ENCODE results near the gene DSC3.

Gene DSC3

DNA sequence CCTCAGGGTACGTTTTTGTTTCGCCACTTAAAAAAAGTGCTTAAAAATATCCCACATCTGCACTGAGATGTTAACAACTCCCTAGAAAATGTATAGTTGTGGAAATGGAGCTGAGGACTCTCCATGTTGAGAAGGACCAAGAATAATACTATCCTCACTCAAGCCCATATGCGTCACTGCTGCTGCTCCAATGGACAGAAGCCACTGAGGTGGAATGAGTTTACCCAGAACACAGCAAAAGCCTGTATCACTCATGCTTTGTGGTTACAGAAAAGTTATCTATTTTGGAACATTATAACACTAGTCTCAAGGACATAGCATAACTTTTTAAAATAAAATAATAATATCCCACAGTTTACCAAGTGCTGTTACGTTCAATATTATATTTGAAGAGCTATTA, 31.9 kb downstream of the DSC3 start:
- Histone ChIP-seq H3K36me3 (ENCODE audit: control insufficient read depth, insufficient read depth, low read length) (no peaks in the 10 kb centered on the region), H3K27ac (ENCODE audit: insufficient read depth, low read depth, low read length, poor library complexity, severe bottlenecking) (no peak overlapping the region)
- WGBS, 2 experiments = 98% methylated on average over 3 of the region's 4 CpGs; no CpG with 5 or more reads in 1 of the 2 experiments

GRCh38 chr18:30999887-31000628, 42.5 kb downstream of the DSC3 start:
- Histone ChIP-seq H3K9me3 (ENCODE audit: control insufficient read depth, low read length) (no peaks in the 10 kb centered on the region), H3K27me3 (ENCODE audit: control insufficient read depth, insufficient read depth, low read length, poor library complexity, severe bottlenecking) (no peaks in the 10 kb centered on the region), H3K4me1 (ENCODE audit: control insufficient read depth, insufficient read depth, low read length) (no peaks in the 10 kb centered on the region), H3K27ac (ENCODE audit: insufficient read depth, low read depth, low read length, poor library complexity, severe bottlenecking) (no peak overlapping the region), H3K4me3 (ENCODE audit: insufficient read depth, low read depth, low read length) (no peak overlapping the region), H3K36me3 (ENCODE audit: control insufficient read depth, insufficient read depth, low read length) (no peaks in the 10 kb centered on the region)
- 64 to 66% methylated on average over 8 of the region's 8 CpGs for WGBS, 2 experiments

More for the DNA sequence above, 31.9 kb downstream of the DSC3 start:
- Histone ChIP-seq H3K27me3 (ENCODE audit: control insufficient read depth, insufficient read depth, low read length, poor library complexity, severe bottlenecking) (no peaks in the 10 kb centered on the region), H3K4me1 (ENCODE audit: control insufficient read depth, insufficient read depth, low read length) (no peaks in the 10 kb centered on the region), H3K4me3 (ENCODE audit: insufficient read depth, low read depth, low read length) (no peak overlapping the region), H3K9me3 (ENCODE audit: control insufficient read depth, low read length) (no peaks in the 10 kb centered on the region)

DNA sequence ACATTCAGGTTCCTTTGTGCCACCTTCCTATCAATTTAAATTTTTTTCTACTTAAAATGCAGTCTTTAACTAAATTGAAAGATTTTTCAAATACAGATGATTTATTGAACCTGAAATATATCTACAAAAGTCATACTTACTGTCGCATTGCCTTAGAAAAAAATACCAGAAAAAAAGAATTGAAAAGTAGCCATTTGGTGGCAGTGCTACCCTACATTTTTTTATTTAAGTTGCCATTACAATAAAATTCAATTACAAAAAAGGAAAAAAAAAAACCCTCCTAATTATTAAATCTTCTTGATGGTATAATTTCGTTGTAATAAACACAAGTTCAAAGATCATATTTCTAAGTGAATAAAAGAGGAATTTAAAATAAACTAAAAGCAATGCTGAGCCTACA, 43.4 kb downstream of the DSC3 start:
- Histone ChIP-seq H3K4me3 (ENCODE audit: insufficient read depth, low read depth, low read length) (no peak overlapping the region), H3K27me3 (ENCODE audit: control insufficient read depth, insufficient read depth, low read length, poor library complexity, severe bottlenecking) (no peaks in the 10 kb centered on the region), H3K36me3 (ENCODE audit: control insufficient read depth, insufficient read depth, low read length) (no peaks in the 10 kb centered on the region), H3K9me3 (ENCODE audit: control insufficient read depth, low read length) (no peaks in the 10 kb centered on the region), H3K4me1 (ENCODE audit: control insufficient read depth, insufficient read depth, low read length) (no peaks in the 10 kb centered on the region), H3K27ac (ENCODE audit: insufficient read depth, low read depth, low read length, poor library complexity, severe bottlenecking) (no peak overlapping the region)
- WGBS, 2 experiments = 90% methylated on average over 1 of the region's 2 CpGs; no CpG with 5 or more reads in 1 of the 2 experiments

DNA sequence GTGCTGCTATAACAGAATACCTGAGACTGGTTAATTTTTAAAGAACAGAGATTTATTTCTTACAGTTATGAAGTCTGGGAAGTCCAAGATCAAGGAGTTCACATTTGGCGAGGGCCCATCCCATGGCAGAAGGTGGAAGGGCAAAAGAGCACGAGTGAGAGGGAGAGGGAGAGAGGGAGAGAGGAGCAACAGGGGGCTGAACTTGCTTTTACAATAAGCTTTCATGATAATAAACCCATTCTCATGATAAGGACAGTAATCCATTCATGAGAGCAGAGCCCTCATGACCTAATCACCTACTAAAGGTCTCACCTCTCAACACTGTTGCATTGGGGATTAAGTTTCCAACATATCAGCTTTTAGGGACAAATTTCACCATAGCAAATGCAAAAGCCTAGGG, 45.3 kb downstream of the DSC3 start:
- H3K4me1 ChIP-seq (ENCODE audit: control insufficient read depth, insufficient read depth, low read length) = no peaks in the 10 kb centered on the region
- H3K9me3 ChIP-seq (ENCODE audit: control insufficient read depth, low read length) = no peaks in the 10 kb centered on the region
- H3K27ac ChIP-seq (ENCODE audit: insufficient read depth, low read depth, low read length, poor library complexity, severe bottlenecking) = no peak overlapping the region
- no peaks in the 10 kb centered on the region for H3K27me3 ChIP-seq (ENCODE audit: control insufficient read depth, insufficient read depth, low read length, poor library complexity, severe bottlenecking)
- H3K4me3 ChIP-seq (ENCODE audit: insufficient read depth, low read depth, low read length) = no peak overlapping the region
- 50 to 59% methylated on average over 2 of the region's 2 CpGs for WGBS, 2 experiments
- H3K36me3 ChIP-seq (ENCODE audit: control insufficient read depth, insufficient read depth, low read length) = no peaks in the 10 kb centered on the region

DNA sequence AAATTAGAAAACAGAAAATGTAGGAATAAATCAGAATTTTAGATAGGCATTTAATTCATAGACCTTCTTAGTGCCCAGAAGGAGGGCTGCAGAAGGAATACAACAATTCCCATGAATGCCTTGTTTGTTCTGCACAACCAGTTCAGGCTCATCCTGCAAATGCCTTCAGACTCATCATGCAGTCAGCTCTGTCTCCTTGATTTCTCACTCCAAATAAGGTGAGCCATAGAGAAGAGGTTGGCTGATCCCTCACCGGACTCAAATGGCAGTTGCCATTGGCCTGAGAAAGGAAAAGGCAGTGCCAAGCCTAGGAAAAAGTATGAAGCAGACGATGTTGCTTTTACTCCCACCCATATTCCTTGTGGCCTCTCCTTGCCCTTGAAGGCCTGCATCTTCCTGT, 50.3 kb downstream of the DSC3 start:
- WGBS, 2 experiments = 89 to 92% methylated on average over 2 of the region's 2 CpGs
- H3K4me3 ChIP-seq (ENCODE audit: insufficient read depth, low read depth, low read length) = no peak overlapping the region
- no peaks in the 10 kb centered on the region for H3K4me1 ChIP-seq (ENCODE audit: control insufficient read depth, insufficient read depth, low read length)
- no peaks in the 10 kb centered on the region for H3K27me3 ChIP-seq (ENCODE audit: control insufficient read depth, insufficient read depth, low read length, poor library complexity, severe bottlenecking)
- H3K9me3 ChIP-seq (ENCODE audit: control insufficient read depth, low read length) = no peaks in the 10 kb centered on the region
- no peaks in the 10 kb centered on the region for H3K36me3 ChIP-seq (ENCODE audit: control insufficient read depth, insufficient read depth, low read length)
- no peak overlapping the region for H3K27ac ChIP-seq (ENCODE audit: insufficient read depth, low read depth, low read length, poor library complexity, severe bottlenecking)

DNA sequence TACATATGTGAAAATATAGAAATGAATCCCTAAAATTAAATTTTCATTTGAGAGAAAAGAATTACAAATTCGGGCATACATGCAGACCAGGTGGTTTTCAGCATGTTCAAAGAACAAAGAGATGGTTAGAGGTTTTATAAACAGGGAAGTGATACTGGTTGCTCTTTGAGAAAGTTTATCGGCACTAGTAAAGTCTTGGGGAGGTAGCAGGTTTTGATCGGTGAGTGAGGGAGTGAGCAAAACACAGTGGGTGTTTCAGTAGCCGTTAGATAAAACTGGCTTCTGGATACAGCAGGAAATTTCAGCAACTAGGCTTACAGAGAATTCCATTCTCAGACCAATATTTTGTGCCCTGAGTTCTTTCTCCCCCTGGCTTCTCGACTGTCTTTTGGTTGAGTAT, 51.1 kb downstream of the DSC3 start:
- H3K4me1 ChIP-seq (ENCODE audit: control insufficient read depth, insufficient read depth, low read length) = no peaks in the 10 kb centered on the region

GRCh38 chr18:30989141-30989540, 53.4 kb downstream of the DSC3 start:
- H3K36me3 ChIP-seq (ENCODE audit: control insufficient read depth, insufficient read depth, low read length) = no peaks in the 10 kb centered on the region
- H3K27me3 ChIP-seq (ENCODE audit: control insufficient read depth, insufficient read depth, low read length, poor library complexity, severe bottlenecking) = no peaks in the 10 kb centered on the region
- no peak overlapping the region for H3K27ac ChIP-seq (ENCODE audit: insufficient read depth, low read depth, low read length, poor library complexity, severe bottlenecking)
- no peak overlapping the region for H3K4me3 ChIP-seq (ENCODE audit: insufficient read depth, low read depth, low read length)
- no peaks in the 10 kb centered on the region for H3K9me3 ChIP-seq (ENCODE audit: control insufficient read depth, low read length)
- H3K4me1 ChIP-seq (ENCODE audit: control insufficient read depth, insufficient read depth, low read length) = no peaks in the 10 kb centered on the region
- WGBS, 2 experiments = 96 to 100% methylated on average over 1 of the region's 1 CpG

More for the DNA sequence above, 51.1 kb downstream of the DSC3 start:
- no peak overlapping the region for H3K4me3 ChIP-seq (ENCODE audit: insufficient read depth, low read depth, low read length)
- 89 to 91% methylated on average over 5 of the region's 5 CpGs for WGBS, 2 experiments
- H3K36me3 ChIP-seq (ENCODE audit: control insufficient read depth, insufficient read depth, low read length) = no peaks in the 10 kb centered on the region
- H3K27me3 ChIP-seq (ENCODE audit: control insufficient read depth, insufficient read depth, low read length, poor library complexity, severe bottlenecking) = no peaks in the 10 kb centered on the region
- no peaks in the 10 kb centered on the region for H3K9me3 ChIP-seq (ENCODE audit: control insufficient read depth, low read length)
- no peak overlapping the region for H3K27ac ChIP-seq (ENCODE audit: insufficient read depth, low read depth, low read length, poor library complexity, severe bottlenecking)

DNA sequence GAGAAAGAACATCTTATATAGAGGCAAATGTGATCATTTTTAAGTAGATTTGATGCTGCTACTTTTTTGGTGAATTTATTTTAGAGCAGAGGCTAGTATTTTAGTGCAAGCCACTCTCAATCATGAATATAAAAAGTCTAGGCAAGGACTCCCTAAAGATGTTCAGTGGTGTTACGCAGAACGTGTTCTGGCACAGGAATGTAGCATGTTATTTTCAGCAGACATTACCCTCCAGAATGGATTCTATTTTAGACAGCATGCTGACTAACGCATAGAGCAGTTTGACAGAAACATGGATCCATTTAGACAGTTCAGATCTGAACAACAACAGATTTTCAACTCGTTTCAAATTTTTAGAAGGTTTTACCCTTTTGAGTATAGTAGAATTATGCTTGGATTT, 54.1 kb downstream of the DSC3 start:
- H3K4me1 ChIP-seq (ENCODE audit: control insufficient read depth, insufficient read depth, low read length) = no peaks in the 10 kb centered on the region
- no peak overlapping the region for H3K27ac ChIP-seq (ENCODE audit: insufficient read depth, low read depth, low read length, poor library complexity, severe bottlenecking)
- H3K27me3 ChIP-seq (ENCODE audit: control insufficient read depth, insufficient read depth, low read length, poor library complexity, severe bottlenecking) = no peaks in the 10 kb centered on the region
- WGBS, 2 experiments = 96 to 98% methylated on average over 3 to 4 of the region's 4 CpGs
- no peaks in the 10 kb centered on the region for H3K9me3 ChIP-seq (ENCODE audit: control insufficient read depth, low read length)
- H3K4me3 ChIP-seq (ENCODE audit: insufficient read depth, low read depth, low read length) = no peak overlapping the region
- H3K36me3 ChIP-seq (ENCODE audit: control insufficient read depth, insufficient read depth, low read length) = no peaks in the 10 kb centered on the region

- Histone ChIP-seq H3K36me3 (ENCODE audit: control insufficient read depth, insufficient read depth, low read length) (no peaks in the 10 kb centered on the region), H3K4me1 (ENCODE audit: control insufficient read depth, insufficient read depth, low read length) (no peaks in the 10 kb centered on the region), H3K4me3 (ENCODE audit: insufficient read depth, low read depth, low read length) (no peak overlapping the region), H3K9me3 (ENCODE audit: control insufficient read depth, low read length) (no peaks in the 10 kb centered on the region), H3K27me3 (ENCODE audit: control insufficient read depth, insufficient read depth, low read length, poor library complexity, severe bottlenecking) (no peaks in the 10 kb centered on the region), H3K27ac (ENCODE audit: insufficient read depth, low read depth, low read length, poor library complexity, severe bottlenecking) (no peak overlapping the region)
- WGBS, 2 experiments = 79 to 80% methylated on average over 4 of the region's 4 CpGs
Observed at GRCh38 chr18:30987467-30988241, 54.9 kb downstream of the DSC3 start.

GRCh38 chr18:30985753-30986152, 56.8 kb downstream of the DSC3 start:
- Histone ChIP-seq H3K27me3 (ENCODE audit: control insufficient read depth, insufficient read depth, low read length, poor library complexity, severe bottlenecking) (no peaks in the 10 kb centered on the region), H3K9me3 (ENCODE audit: control insufficient read depth, low read length) (no peaks in the 10 kb centered on the region), H3K4me3 (ENCODE audit: insufficient read depth, low read depth, low read length) (no peak overlapping the region), H3K36me3 (ENCODE audit: control insufficient read depth, insufficient read depth, low read length) (no peaks in the 10 kb centered on the region), H3K27ac (ENCODE audit: insufficient read depth, low read depth, low read length, poor library complexity, severe bottlenecking) (no peak overlapping the region), H3K4me1 (ENCODE audit: control insufficient read depth, insufficient read depth, low read length) (no peaks in the 10 kb centered on the region)
- 90 to 93% methylated on average over 12 of the region's 12 CpGs for WGBS, 2 experiments
